ENCODE data around the gene WDR81.
A peak's percentile ranks its signal among the peaks of the same experiment; 100 is the strongest.

WDR81 gene

GRCh38 chr17:1787301-1787902 lies 62.9 kb downstream of the WDR81 start:
- DNase-seq (ENCODE audit: low read depth) = peak; percentile 90
- no peak overlapping the region for H3K4me3 ChIP-seq (replicated peaks; ENCODE audit: low read depth, low read length)
- no peak for TF ChIP-seq CTCF (IDR thresholded peaks at IDR 0.05; ENCODE audit: low read length, missing control alignments)
